HG02610 (cell line): ENCODE data around the gene NTRK2.

Source experiments
- ATAC-seq: cut with Tn5 transposase; IDR thresholded peaks from one replicate; pipeline ENCODE4 v1.9.1; 2021; ENCODE audit warnings: mild to moderate bottlenecking, moderate library complexity; ENCODE audit not compliant: unreplicated experiment

The NTRK2 gene

DNA sequence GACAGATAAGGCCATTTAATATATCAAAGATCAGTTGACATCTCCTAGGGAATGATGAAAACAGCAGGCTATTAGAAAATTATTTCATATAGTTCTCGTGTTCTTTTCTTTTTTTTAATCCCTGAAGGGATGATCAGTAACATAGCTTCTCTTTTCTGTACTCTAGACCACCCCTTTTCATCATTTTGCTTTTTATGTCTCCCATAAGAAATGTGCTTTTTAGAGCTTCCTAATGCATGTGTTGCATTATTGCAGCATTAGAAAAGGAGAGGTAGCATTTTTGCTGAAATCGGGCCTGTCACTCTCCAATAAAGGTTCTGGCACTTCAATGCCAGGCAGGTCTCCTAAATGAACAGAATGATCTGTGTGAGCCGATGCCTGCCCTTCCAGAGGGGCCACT is 143.3 kb downstream of the NTRK2 start:
- ATAC-seq: no peak

DNA sequence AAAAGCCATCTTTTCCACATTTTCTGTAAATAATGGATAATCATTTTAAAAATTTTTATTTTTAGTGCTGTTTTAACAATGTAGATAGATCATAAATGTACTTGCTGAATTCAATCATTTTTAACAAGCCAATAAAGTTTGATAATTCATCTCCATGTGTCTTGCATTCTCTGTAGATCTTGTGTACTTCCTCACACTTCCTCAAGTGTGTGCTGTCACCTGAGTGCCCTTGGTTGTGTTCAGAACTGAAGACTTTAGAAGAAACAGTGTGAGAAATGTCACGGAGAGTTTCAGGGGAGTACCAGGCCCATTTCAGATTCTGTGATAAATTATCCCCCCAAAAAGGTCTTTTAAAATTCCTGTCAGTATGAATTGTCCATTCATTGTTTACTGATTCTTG is 146.0 kb downstream of the NTRK2 start:
- ATAC-seq: no peak

DNA sequence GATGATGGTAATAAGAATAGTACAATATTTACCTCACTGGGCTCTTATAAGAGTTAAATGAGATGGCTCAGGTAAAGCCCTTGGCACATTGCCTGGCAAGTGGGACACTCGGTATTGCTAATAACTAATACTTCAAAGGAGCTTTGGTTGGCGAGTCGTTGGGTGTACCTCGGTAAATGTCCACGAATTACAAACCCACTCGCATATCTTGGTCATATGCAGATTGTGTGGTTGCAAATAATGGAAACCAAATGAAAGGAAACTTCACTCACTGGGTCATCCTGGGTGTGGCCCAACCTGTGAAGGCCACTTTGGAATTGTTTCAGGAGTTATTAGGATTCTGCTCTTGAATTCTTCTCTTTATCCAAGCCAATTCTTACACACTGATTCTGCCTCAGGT is 147.5 kb downstream of the NTRK2 start:
- no peak for ATAC-seq

DNA sequence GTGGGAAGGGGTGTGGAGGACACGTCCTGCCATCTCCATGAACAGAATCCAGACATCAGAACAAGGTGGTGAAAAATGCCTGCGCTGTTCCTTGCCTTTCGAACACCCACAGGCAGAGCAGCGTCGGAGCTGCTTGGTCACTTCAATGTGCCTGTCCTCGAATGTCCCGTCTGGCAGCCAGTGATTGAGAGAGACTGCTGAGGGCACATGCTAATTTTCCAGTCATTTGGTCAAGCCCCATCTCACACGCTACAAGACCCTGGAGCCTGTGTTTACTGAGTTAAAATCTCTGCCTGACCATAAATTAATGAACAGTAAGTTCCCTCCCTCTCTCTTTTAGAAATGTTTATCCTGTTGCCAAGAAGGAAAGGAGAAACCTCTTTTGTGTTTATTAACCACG is 149.3 kb downstream of the NTRK2 start:
- no peak for ATAC-seq

DNA sequence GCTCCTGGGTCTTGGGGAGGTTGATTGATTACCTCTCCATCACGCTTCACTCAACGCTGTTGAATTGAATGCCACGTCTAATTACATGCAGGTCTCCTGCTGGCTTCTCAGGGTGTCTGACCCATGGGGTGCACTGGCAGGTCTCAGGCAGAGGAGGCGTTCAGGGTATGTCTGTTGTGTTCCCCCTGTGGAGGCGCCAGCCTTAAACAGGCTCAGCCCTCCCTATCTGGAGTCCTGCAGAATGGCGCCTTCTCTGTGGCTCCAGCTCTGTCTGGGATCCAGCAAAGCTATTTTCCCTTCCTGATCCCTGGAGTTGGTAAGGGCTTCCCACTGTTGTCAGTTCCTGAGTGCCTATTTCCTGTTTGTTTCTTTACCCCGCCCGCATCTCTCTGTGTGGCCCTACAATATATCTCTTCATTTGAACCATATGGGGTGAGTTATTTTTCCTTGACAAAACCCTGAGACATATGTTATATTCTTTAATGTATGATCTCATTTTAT is 150.0 kb downstream of the NTRK2 start:
- ATAC-seq: no peak

DNA sequence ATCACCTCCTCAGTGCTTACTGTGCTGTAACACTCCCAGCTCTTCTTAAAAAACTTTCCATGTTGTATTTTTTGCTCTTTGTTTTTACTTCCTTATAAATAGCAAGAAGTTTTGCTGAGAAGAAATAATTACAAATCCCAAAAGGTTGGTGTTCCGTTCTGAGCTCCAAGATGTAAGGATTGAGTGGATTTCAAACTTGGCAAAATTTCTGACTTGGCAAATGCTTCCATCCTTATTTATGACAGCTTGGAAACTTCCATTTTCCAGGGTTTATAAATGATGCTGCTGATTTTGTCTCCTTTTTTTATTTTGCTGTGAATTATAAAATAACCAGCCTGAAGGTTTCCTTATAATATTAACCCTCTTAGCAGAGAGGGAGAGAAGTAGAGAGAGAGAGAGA is 151.9 kb downstream of the NTRK2 start:
- no peak for ATAC-seq

DNA sequence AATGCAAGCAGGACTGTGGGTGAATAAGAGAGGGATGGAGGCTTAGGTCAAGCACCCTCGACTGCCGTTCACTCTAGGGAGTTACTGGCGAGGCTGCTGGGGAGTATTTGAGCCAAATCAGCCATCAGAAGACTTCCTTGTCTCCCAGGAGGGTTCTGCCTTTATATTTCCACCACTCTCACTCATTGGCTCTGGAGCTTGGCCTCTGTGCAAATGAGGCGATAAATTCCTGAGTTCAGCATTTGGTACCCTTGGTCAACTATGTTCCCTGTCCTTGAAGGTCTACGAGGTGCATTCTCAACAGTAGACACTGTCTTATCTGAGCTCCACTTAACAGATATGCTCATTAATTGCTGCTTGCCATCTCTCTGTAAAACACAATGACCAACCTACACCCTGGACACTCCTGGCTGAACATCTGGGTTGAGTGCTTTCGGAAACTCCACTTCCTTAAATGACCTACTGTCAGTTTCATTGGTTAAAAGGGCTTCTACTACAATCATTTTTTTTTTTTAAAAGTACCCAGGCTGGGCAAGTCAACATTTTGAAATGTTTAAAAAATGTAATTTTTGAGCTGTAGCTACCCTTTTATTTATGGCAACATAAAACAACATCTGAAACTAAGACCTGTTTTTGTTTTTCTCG is 153.2 kb downstream of the NTRK2 start:
- ATAC-seq: no peak

DNA sequence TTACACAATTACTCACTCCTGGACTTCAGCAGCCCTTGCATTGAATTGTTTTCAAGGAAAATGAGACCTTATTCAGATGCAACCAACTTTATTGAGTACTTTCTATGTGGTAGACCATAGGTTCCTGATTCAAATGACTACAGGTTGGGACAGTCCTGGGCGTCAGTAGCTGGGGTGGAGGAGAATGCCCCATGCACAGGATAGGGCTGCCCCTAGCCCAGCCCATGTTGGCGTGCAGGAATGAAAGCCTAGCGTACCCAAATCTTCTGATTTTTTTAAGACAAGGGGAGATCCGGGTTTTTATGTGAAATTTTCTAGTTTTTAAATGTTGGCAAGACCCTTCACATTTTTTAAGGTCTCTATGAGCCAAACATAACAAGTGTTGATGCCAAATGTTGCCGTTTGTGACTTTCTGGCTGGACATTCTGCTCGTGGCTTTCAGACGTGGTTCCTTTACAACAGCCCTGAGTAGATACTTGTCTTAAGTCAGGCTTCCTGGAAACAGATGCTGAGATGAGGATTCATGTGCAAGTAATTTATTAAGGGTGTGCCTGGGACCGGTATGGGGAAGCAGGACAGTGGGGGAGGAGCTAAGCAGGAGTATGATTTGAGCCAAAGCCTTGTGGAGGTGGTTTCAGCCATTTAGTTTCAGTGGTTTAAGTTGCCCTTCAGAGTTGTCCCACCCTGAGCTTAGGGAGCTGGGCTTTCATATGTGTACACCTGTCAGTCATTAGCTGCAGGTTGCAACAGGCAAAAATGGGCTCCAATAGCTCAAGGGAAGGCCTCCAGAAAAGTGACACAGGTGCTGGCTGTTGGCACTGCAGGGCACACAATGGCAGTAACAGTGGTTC is 154.1 kb downstream of the NTRK2 start:
- peak; percentile 68 for ATAC-seq

DNA sequence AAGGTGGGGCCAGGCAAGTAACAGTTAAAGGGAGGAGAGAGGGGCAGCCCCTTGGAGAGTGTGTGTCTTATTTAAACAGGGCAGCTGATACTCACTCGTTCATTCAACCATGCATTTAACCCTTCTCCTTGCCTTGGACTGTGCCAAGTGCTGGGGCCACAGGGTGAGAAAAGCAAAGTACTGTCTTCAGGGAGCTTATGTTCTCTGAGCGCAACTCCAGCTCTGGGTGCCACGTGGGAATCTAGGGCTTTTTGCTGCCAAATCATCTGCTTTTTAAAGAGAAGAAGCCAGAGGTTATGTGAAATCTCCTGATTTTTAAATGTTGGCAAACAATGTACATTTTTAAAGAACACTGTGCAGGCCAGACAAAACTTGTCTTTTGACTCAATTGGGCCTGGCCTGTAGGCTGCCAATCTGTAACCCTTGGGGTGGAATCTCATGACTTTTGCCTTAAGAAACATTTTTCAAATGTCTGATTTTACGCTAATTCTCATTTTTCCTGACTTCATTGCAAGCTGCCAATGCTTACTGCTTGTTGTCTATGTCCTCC is 157.8 kb downstream of the NTRK2 start:
- ATAC-seq: no peak

DNA sequence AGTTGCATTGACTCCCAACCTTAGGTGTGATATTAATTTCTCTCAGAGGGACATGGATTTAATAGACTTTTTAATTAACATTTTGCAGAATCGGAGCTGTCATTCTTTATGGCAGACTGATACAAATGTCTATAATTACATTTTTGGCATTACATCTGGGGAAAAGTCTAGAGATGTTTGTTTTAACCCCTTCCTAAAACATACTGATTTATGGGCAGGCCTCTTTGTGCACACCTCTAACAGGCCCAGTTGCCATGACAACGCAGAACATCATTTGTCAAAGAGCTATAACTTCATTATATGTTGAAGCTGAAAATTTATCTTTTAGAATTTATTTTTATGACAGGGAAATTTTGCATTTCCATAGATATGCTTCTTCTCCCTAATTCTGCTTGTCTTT is 158.5 kb downstream of the NTRK2 start:
- no peak for ATAC-seq

DNA sequence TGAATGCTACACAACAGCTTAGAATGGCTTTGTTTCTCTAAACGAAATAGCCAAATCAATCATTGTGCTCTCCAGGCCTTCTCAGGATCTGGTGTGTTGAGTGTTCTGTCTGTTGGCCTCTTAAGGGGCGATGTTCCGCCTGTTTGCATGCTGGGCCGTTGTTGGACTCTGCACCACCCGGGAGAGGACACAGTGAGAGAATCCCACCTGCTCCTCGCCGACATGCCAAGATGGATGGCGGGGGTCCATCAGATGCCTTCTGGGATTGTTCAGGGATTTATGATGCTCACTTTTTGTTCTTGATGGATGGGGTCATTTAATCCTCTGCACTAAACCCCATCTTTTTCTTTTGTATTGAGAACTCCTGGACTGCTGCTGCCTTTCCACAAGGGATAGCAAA is 159.9 kb downstream of the NTRK2 start:
- ATAC-seq: no peak

DNA sequence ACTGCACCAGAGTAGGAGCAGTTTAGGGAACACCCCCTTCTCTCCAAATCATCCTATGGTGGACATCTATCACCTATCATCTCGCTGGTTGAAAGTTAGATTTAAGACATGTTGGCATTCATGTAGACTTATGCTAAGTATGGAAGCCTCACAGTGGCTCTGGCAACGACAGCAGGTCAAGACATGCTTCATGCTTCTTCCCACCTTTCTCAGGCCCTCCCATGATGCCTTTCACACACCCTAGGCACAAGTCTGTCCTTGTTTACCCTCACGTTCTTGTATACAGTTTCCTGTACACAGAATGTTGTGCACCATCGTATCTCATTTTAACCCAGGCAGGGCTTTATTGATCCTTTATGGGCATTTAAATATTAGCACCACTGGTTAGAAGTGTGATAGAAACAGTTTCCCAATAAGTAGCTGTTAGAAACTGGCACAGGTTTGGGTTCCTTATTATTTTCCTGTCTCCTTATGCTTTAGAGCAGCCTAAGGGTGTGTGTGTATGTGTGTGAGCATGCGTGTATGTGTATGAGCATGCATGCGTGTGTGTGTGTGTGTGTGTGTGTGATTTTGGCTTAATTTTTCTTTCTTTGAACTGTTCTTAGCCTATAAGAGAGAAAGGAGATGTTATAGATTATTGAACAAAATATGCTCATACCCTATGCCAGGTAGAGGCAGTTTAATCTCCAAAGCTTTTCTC is 160.6 kb downstream of the NTRK2 start:
- no peak for ATAC-seq

DNA sequence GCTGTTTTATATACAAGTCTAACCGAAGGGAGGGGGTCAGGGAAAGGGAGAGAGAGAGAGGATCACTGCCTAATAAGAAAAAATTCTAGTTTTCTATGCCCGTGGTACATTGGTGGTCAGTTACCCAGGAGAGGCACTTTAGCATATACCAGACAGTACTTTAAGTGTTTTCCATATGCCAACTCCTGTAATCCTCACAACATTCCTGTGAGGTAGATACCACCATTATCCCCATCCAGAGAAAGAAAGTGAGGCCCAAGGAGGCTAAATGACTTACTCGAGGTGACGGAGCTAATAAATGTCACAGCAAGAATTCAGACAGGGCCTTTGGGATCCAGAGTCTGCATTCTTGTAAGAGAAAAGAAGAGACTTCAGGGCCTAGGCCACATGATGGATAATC is 161.8 kb downstream of the NTRK2 start:
- no peak for ATAC-seq

DNA sequence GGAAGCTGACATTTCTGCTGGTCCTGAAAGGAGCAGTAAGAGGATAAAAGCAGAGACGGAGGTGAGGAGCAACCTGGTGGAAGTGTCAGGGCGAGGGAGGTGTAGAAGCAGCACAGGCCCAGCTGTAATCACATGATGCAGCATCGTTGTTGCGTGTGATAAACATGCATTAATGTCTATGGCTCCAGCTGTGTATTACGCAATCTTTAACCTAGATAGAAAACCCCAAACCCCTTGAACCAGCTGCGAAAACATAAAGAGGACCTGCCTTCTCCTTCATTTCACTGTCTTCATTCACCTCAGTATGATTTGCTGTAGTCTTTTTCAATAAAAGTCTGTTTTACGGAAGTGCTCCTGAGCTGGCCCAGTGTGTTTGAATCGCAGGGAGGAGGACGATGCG is 162.9 kb downstream of the NTRK2 start:
- ATAC-seq: no peak

DNA sequence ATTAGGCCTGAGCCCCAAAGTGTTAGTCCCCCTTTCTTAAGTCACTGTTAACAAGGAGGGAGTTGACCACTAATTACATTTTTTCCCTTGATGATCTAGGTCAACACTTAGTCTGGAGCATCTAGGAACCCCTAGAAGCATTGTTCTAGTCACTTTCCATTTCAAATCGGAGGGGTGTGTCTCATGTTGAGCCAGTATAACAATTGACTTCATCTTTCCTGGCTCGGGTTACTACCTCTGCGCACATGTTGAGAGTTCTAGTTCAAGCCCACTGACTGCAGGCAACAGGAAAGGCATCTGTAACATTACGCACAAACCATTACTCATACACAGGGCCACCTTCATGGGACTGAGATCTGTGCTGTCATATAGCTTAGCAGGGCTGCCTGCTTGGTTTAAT is 164.9 kb downstream of the NTRK2 start:
- ATAC-seq: no peak

DNA sequence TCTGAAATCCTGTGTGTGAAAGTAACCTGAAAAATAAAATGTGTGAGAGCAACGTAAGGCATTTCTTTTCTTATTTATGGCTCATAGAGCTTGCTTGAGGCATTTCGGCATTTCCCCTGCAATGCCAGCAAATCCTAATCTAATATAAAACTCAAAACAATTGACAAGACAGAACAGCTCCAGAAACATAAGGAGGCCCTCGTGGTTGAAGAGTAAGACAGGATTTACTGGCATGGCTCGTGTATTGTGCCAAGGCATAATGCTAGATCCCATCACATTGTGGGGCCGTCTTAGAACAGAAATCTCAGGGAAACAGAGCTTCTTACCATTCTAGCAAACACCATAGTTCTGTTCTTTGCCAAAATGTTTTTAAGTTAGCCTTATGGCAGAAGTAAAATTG is 166.2 kb downstream of the NTRK2 start:
- ATAC-seq: no peak

DNA sequence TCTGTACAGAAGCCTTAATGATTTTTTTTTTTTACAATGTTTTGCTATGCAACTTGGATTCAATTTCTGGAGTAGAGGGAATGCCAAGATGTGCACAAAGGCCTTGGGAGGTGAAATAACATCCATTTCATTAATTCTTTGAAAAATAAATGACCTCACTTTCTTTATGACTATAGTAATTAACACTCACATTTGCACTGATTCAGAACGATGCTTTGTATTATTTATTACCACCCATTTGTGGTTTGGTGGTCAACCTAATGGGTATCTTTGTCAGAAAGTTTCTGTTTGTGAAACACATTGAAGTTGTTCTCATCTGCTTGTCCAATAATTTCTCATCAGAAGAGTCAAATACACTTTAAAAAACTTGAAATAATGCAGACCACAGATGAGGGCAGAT is 169.3 kb downstream of the NTRK2 start:
- no peak for ATAC-seq

DNA sequence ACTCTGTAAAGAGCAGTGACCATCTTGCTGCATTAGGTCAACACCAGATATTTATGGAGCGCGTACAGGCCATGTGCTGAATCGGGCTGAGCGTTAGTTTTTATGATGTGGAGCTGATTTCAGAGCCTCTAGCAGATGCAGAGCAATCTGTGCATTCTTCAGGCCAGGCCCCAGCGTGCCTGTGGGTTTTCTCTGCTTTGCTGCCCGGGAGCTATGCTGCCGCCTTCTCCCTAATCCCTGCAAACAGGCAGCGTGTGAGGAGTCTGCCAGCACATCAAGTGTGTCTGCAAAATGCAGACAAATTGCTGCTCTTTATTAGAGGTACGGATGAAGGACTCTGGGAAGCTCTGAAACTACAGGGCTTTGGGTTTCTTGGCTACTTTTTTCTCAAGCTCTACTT is 170.0 kb downstream of the NTRK2 start:
- no peak for ATAC-seq

DNA sequence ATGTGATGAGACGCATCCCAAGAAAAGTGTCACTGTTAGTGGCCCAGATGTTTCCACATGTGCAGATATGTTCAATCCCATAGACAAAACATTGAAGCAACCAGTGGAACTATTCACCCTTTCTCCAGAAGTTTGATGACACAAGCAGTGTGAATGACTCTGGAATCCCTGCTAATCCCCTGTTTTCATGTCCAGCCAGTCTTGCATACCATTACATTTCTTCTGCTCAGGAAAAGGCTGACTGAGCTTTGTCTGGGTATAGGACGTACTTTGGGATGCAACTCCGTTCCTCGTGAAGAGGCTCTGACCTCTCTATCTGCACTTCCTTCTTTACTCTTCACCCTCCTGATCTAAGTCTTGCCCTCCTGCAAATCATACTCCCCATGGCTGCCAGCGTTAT is 172.4 kb downstream of the NTRK2 start:
- ATAC-seq: no peak

DNA sequence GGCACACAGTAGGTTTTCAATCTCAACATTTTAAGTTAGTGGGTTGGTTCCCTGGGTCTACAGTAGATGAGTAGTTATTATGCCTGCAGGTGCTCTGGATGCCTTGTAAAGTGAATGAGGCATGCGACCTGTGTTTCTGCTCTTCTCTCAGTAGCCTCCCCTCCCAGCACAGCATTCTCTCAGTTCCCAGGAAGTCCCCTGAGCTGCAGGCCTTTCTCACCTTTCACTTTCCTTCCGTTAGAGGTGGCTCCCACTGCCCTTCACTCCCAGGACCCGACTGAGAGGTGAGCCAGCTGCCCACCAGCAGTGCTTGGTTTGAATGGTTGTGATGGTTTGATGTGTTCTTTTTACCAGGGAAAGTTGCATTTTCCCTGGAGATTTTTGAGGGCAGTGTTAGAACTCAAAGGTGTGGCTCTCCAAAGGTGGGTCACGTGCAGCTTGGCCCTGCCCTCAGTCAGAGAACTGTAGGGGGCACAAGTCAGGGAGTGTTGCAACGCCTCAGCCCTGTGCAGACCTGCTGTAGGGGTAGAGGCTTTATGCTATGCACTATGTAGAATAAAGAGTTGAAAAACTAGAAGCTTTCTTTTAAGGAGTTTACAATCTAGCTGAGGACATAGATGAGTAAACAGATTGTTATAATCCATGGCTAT is 173.8 kb downstream of the NTRK2 start:
- ATAC-seq: no peak
